Measurements from ENCODE around the gene F2R.
"Not testable (repeated sequence)": the region's sequence is repeated elsewhere in the genome, so short reads cannot be mapped to it uniquely, and the experiment has no call there.

The F2R gene

DNA sequence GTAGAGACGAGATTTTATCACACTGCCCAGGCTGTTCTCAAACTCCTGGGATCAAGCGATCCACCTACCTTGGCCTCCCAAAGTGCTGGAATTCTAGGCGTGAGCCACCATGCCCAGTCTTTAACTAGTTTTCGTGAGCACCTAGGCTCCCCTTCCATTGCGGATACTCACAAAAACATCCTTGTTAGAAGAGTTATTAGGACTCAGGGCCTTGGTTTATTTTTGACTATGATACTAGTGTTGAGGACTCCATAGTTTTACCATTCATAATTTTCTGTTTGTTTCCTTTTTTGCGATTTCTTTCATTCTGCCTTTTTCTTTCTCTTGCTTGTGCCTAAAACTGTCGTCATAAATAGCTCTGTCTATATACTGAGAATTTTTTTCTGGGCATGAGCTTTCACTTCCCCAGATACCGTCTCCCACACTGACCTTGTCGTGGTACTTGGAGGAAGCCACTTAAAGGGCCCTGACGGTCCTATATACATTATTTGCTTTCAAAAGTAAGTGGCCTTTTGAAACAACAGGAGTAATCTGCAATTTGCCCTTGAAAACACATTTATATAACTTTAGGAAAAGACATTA, 5.2 kb downstream of the F2R start:
- no peak for FAIRE-seq

- FAIRE-seq = no peak
These were observed 7.3 kb downstream of the F2R start for GRCh38 chr5:76723266-76723665.

DNA sequence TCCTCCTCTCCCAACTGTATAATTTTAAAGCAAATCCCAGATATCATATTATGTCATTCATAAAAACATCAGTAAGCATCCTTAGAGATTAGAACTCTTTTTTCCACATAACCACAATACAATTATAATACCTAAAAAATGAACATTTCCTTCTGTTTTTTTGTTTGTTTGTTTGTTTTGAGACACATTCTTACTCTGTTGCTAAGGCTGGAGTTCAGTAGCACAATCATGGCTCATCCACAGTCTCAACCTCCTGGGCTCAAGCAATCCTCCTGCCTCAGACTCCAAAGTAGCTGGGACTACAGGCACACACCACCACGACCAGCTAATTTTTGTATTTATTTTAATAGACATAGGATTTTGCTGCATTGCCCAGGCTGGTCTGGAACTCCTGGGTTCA, 8.0 kb downstream of the F2R start:
- no peak for FAIRE-seq

DNA sequence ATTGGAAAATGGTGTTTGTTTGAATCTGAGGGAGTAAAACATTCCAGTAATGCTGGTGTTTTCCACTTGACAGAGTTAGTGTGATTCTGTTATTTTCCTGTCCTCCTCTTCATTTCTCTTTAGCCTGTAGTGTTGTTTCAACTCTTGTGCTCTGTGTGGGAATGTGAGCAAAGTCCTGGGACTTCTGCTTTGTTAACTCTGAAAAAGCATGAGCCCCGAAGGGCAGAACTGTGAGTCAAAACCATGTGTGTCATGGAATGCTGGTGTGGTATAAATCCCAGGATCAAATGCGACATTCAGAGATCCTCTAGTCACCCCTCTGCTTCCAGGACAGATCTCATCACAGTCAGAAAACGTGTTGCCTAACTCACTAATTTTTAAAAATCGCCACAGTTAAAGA, 8.9 kb downstream of the F2R start:
- no peak for FAIRE-seq

- FAIRE-seq = no peak
These were observed 13.0 kb downstream of the F2R start for GRCh38 chr5:76728965-76729364.

- FAIRE-seq = no peak
These were observed 13.7 kb downstream of the F2R start for GRCh38 chr5:76729373-76730290.

DNA sequence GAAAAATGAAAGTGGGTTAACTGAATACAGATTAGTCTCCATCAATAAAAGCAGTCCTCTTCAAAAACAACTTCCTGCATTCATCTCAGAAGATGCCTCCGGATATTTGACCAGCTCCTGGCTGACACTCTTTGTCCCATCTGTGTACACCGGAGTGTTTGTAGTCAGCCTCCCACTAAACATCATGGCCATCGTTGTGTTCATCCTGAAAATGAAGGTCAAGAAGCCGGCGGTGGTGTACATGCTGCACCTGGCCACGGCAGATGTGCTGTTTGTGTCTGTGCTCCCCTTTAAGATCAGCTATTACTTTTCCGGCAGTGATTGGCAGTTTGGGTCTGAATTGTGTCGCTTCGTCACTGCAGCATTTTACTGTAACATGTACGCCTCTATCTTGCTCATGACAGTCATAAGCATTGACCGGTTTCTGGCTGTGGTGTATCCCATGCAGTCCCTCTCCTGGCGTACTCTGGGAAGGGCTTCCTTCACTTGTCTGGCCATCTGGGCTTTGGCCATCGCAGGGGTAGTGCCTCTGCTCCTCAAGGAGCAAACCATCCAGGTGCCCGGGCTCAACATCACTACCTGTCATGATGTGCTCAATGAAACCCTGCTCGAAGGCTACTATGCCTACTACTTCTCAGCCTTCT, 16.6 kb downstream of the F2R start:
- no peak for FAIRE-seq

- no peak for FAIRE-seq
These were observed 17.1 kb downstream of the F2R start for GRCh38 chr5:76733049-76733417.

DNA sequence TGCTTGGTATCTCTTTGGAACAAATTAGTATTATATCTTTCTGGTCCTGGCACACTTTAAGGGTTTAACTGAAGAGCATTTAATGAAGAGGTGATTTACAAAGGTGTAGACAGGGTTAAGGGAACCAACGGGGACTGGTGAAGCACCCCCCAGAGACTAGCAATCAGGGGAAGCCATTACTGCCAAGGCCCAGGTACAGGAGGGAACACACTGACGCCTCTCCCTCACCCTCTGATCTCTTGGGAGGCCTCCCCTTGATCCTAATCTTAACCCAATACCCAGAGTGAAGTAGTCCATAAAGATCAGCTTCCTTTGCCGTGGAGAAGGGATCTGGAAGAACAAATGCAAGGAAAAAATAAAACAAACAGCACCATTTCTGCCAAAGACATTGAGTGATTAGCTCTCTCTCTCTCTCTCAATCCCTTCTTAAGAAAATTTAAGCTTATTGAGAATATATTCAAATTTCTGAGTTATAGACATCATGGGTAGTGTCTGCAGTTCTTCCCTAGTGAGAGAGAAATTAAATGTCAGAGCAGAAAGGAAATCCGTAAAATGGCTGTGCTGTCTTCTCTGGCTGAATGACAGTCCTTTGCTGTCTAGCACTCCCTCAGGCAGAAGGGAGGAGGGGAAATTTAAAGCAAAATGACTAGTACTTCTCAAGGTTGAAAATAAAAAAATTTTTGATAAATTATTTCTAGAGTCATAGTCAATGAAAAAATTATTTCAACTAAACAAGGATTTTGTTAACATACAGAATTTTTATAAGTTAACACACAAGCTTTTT, 20.0 kb downstream of the F2R start:
- FAIRE-seq = no peak

GRCh38 chr5:76736679-76737556, 21.0 kb downstream of the F2R start:
- FAIRE-seq = no peak

GRCh38 chr5:76737846-76738245, 21.9 kb downstream of the F2R start:
- FAIRE-seq = no peak

DNA sequence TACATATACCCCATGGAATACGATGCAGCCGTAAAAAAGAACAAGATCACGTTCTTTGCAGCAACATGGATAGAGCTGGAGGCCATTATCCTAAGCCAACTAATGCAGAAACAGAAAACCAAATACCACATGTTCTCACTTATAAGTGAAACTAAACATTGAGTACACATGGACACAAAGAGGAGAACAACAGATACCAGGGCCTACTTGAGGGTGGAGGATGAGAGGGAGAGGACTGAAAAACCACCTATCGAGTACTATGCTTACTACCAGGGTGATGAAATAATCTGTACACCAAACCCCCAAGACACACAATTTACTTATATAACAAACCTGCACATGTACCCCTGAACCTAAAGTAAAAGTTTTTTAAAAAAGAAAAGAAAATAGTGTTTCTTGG, 25.6 kb downstream of the F2R start:
- FAIRE-seq = not testable (repeated sequence)

DNA sequence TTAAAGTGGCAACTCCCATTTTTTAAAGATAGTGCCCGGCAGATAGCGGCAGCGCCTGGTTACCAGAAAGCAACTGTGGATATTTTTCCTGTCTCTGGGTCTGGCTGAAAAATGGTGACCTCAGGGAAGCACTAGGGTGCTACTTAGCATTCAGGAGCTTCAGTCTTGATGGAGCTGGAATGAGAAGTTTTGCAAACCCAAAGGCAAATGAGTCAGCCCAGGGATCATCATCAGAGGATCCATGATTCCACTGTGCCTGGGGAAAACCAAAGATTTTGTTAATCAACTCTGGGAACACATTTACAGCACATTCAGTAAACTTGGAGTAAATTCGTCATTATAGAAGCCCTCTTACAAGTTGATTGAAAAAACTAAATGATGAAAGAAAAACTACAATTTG, 26.7 kb downstream of the F2R start:
- FAIRE-seq = no peak

DNA sequence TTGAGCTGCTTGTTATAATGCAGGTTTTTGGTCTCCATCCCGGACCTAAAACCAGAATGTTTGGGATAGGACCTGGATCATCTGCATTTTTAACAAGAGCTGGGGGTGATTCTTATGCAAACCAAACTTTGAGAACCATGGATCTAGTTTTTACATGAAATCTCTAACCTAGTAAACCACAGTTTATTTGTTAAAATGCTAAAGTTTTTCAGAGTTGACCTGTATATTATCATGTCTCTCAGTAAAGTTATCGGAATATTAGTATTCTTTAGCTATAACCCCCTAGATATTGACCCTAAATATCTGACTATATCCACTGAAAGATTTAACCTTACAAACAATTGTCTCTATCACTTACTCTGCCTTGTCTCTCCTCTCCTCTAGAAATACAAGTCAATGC, 28.7 kb downstream of the F2R start:
- FAIRE-seq = no peak

DNA sequence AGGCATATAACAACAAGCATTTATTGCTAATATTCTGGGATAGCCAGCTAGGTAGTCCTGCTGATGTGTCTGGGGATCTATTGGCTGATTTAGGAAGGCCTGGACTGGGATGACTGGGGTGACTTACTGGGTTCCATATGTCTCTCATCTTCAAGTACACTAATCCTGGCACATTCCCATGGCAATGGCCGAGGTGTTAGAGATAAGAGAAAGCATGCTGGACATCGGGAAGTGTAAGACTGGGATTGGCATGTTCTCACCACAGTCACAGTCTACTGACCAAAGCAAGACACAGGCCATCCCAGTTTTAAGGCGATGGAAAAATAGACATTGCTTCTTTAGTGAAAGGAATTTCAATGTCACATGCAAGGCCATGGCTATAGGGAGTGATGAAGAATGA, 29.7 kb downstream of the F2R start:
- no peak for FAIRE-seq

- FAIRE-seq = no peak
These were observed 30.8 kb downstream of the F2R start for GRCh38 chr5:76746677-76747076.

GRCh38 chr5:76747706-76748105, 31.8 kb downstream of the F2R start:
- FAIRE-seq = no peak

DNA sequence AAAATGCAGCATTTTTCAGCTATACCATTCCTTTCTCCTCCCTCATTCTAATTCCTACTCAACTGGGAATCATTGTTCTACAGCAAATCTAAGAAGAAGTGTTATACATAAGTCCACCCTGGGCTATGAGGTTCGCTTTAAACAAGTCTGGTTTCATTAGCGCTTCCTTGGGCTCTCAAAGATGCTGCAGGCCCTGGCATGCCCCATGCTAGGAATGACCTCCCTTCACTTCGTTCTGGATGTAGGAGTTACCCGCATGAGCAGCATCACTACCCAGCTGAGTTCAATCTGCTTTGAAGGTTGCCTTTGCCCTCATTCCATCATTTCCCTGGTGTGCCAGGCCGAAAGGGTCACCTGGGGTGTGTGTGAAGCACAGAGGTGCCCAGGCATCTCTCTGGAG, 35.4 kb downstream of the F2R start:
- no peak for FAIRE-seq

GRCh38 chr5:76754668-76755078, 38.7 kb downstream of the F2R start:
- no peak for FAIRE-seq

GRCh38 chr5:76755779-76756637, 40.1 kb downstream of the F2R start:
- FAIRE-seq = no peak

- FAIRE-seq = no peak
These were observed 41.1 kb downstream of the F2R start for GRCh38 chr5:76757049-76757448.

Measured in islet of Langerhans (tissue), 1 donor.